Measurements from ENCODE around the gene OPALIN.

DNA sequence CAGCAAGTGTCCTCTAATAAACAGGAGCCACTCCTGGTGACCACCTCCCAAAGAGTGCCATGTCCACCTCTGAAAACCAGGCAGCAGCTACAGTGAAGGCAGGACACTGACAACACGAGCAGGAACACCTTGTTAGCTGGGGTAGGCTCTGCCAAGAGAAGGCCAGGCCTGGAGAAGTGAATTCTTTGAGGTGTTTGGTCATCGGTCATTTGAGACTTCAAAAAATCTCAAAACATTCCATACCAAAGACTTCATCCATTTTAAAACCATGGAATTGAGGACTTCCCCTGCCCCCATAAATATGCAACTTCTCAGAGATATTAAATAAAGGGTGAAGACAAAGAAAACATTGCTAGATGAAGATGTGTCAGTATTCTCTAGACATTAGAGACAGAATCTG is 28.4 kb upstream of the OPALIN start:
- TF ChIP-seq, protein P1, sequence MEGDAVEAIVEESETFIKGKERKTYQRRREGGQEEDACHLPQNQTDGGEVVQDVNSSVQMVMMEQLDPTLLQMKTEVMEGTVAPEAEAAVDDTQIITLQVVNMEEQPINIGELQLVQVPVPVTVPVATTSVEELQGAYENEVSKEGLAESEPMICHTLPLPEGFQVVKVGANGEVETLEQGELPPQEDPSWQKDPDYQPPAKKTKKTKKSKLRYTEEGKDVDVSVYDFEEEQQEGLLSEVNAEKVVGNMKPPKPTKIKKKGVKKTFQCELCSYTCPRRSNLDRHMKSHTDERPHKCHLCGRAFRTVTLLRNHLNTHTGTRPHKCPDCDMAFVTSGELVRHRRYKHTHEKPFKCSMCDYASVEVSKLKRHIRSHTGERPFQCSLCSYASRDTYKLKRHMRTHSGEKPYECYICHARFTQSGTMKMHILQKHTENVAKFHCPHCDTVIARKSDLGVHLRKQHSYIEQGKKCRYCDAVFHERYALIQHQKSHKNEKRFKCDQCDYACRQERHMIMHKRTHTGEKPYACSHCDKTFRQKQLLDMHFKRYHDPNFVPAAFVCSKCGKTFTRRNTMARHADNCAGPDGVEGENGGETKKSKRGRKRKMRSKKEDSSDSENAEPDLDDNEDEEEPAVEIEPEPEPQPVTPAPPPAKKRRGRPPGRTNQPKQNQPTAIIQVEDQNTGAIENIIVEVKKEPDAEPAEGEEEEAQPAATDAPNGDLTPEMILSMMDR (IDR thresholded peaks at IDR 0.05; ENCODE audit: poor library complexity), result no peak
- no peak for TF ChIP-seq EZH2 (IDR thresholded peaks at IDR 0.05; ENCODE audit: borderline replicate concordance)
- no peak for TF ChIP-seq EZH2phosphoT487 (IDR thresholded peaks at IDR 0.05; ENCODE audit: low read depth, severe bottlenecking, unreplicated experiment)

All from hepatocyte (in vitro differentiated cells).